GM19240 (cell line): Measurements from ENCODE around the gene MTFR2.

Experiments
- DNase-seq: peaks from one replicate; pipeline ENCODE4 v3.0.0; 2011; ENCODE audit warnings: low spot score; ENCODE audit not compliant: insufficient read length

MTFR2 gene

DNA sequence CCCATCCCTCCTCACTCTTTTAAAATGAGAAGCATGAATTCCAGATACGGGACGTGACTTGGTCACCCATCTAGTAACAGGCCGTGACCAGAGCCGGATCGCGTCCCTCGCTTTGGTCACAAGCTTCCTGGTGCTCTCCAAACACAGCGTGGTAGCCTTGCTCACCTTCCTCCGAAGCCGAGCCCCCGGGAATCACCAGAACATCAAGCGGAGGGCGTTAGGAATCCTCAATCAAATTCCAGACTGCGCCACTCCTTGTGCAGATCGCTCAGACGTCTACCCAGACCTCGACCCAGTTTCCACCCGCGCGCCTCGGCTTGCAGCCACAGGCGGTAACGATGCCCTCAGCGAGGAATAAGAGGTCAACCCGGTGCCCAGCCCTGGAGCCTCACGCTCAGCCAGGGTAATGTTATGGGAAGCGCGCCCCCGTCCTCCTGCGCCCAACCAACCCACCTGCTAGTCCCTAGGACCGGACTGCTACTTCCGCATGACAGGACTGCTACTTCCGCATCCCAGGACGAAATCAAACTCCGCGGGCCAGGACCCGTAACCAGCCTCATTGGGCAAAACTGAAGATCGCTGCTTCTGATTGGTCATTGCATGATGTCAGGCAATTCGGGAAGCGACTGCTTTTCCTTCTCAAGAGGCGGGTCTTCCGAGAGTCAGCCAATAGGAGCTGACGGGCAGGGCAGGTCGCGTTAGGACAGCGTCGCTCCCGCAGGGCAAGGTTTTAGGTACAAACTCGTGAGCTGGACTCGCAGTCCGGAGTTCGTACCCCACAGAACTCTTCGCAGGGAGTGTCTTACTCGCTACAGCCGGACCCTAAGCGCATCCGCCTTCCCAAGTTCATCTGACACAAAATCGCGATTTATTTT, at the start of gene MTFR2:
MTFR2 (minus strand) TSS at position 501 of the 875 bp plus-strand sequence. CDS start 1,212 bp downstream, outside the sequence.
- DNase-seq = peak; percentile 79

DNA sequence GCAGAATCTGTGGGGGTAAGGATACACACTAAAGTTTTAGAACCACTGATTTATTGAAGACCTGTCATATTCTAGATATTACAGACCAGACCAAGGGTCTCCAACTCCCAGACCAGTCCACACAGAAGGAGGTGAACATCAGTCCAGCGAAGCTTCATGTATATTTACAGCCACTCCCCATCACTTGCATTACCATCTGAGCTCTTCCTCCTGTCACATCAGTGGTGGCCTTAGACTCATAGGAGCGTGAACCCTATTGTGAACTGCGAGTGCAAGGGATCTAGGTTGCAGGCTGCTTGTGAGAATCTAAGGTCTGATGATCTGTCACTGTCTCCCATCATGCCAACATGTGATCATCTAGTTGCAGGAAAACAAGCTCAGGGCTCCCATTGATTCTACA, 44.5 kb upstream of the MTFR2 start:
- DNase-seq = no peak

DNA sequence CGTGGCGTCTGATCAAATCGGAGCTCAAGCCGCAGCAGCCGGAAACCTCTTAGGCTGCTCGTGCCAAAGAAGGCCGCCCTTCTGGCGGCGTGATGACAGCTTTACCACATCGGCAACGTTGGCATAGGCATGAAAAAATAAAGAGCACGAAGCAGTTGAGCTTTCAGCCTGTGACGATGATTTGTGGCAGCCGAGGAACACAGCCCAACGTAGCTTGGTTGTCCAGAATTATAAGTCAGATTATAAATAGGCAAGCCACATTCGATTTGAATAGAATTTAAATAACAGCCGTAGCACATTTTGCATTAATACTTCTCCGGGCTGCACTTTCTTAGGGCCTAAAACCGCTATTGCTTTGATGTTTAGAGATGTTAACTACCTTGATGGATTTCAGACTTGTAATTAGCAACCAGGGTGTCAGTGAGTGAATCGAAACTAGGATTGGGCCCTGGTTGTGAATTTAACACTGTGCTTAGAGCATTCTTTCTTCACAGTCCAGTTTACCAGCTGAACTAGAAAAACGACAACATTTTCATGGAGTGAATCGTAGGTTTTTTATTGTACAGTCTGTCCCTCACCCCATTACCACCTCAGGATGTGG, 40.4 kb upstream of the MTFR2 start:
- peak; percentile 20 for DNase-seq

DNA sequence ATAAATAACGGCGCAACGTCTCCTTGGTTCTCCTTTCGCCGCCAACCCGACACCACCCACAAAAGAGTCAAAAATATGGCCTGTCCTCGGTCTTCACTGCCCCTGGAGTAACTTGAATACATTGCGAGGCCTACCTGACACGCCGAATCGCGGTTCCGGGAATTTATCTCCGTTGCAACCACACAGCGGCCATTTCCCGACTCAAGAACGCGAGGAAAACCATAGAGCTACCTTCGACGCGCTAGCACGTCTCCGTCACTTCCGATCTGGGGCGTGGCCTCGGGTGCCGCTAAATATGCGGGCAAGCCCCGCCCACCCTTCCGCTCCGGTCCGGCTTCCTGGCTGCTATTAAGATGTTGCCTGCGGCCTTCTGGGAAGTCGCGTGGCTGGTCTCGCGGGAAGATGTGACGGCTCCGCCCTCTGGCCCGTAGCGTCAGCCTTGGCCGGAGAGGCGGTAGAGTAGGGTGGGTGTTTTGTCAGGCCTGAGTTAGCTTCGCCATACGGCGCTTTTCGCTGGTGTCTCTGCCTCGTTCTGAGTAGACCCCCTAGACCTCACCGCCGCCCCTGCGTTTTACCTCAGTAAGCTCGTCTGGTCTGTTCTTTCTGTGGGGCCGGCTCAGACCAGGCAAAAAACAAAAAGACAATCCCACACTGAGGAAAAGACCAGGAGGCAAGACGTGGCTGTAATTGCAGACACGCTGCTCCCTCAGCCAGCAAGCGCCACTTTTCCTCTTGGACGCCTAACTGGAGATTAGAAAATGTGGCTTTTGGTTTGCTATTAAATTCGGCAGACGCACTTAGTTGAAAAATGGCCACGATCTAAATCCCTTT, 39.7 kb upstream of the MTFR2 start, which contains the start of gene BCLAF1:
BCLAF1 (minus strand) TSS at position 268 of the 831 bp plus-strand sequence. CDS start 9,980 bp downstream, outside the sequence.
- DNase-seq = peak; percentile 69

DNA sequence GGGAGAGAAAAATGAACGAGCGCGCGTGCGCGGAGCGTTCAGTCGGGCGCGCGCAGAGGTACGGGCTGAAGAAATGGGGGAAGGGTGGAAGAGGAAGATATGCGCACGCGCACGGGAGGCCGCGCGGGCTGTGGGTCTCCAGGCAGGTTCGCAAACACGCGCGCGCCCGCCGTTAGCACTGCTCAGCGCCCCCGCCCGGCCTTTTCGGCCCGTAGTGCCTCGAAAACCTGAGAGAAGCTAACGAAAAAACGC, 39.1 kb upstream of the MTFR2 start:
- DNase-seq = peak; percentile 21

DNA sequence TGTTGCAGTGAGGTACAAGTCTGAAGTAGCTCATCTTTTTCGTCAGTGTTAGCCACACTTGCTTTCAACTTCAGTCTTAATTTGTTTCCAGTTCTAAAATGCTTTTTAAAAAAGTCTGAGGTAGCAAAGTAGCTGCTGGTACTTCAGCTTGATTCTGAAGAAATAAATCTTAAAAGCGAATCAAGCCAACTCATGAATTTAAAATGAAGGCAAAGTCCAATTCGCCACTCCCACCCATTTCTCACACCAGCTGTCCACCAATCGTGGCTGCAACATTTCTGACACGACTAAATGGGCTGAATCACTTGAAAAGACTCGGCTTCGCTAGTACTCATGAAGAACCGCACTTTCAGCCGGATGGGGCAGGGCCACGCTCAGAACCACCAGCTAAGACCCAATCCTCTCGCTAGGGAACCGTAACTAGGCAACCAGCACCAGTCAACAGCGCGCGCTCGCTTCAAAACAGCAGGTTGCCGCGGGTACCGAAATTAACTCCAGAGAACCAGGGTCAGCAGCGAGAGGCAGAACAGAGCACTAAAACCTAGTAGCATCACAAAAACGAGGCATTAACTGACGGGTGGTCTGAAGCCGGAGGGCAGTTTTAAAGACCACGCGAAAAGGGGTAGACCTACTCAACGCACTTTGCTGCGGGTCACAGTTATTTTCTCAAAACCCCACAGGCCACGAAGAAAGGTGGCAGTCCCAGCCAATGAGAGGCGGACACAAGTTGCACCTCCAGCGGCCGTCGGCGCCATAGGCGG, 38.6 kb upstream of the MTFR2 start:
- DNase-seq = peak; percentile 14

DNA sequence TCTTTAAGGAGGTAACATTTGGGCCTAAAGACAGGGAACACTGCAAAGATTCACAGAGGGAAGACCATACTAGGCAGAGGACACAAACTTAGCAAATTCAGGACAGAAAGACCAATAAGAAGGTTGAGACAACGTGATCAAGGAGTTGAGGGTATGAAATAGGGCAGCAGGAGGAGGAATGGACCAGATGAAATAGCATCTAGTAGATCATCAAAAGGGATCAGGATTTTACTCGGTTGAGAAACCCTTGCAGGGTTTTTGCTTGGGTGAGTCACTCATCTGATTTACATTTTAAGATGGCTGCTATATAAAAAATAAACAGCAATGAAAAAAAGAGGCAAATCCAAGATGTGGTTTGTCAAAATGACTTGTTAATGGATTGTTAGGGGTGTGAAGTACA, 34.8 kb upstream of the MTFR2 start:
- no peak for DNase-seq

DNA sequence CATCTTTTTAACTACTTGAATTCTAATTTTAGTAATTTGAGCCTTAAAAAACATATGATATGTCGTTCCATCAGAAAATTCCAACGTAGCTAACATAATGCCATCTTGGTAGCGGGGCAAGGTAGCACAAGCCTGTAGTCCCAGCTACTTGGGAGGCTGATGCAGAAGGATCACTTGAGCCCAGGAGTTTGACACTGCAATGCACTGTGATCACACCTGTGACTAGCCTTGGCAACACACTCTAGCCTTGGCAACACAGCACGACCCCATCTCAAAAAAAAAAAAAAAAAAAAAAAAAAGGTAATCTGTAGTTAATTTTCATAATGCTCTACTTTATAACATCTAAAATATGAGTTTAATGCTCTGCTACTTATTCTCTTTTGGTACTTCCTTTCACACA, 32.8 kb upstream of the MTFR2 start:
- no peak for DNase-seq

DNA sequence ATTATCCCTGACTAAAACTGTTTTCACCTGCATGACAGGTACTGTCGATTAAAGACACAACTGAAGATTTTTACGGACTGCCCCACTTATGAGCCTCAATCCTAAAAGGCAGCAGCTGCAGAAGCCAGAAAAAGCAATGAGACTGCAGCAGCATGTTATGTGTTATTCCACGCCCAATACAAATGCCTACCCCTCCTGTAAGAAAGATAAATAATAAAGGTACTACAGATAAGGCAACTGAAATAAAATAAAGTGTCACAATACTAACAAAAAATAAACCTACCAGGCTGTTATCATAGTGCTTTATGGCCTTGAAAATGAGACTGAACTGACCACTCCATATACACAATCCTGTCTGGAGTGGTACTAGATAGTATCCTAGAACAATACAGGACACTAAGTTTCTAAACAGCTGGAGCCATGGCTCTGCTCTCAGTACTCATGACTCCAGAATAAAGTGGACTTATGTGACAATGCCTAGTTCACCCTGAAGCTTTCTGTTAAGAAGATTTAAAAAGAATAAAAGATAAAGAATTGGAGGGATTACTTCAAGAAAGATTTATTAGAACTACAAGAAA, 30.0 kb upstream of the MTFR2 start:
- no peak for DNase-seq

DNA sequence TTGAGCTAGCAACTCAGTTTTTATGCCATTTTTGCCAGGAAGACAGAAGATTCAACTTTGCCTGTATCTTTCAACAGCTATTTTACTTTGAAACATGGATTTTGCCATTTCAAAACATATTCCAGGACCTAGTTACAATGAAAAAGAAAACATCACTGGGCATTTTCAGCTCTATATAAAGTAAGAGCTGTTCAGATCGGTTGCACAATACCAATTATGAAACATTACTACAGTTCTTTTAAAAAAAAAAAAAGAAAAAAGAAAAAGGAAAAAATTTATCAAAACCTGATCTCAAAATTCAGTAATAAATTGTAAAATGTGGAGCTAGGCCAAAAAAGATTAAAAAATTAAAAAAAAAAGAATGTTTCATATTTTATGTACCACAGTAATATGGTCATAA, 24.0 kb upstream of the MTFR2 start:
- no peak for DNase-seq

DNA sequence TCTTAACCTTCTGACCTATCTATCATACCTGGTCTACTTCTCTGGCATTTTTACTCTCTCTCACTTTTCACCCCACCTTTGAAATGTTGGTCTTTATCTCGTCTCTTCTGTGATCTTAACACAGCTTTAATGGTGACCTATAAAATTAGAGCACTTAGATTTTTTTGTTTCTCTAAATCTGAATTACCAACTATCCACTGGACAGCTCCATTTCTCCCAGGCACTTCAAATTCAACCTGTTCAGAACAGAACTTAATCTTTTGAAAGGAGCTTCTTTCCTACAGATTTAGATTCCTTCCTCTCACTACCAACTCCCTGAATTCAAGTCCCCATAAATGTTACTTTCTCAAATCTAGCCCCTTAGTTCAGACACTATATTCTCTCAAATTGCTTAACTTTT, 15.0 kb upstream of the MTFR2 start:
- no peak for DNase-seq

DNA sequence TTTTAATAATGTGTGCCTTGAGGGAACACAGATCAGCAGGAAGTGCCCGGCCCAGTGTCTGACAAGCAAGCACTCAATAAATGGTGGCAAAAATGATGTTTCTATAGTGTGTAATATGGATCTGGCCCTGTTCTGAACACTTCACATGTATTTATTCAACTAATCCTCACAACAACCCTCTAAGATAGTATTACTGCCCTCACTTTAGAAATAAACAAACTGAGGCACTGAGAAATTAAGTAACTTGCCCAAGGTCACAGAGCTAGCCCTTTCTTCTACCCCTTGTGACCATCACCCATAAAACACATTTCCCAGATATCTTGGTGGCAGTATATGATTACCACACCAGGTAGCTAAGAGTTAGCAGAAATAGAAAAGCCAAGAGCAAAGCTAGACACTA, 12.8 kb upstream of the MTFR2 start:
- DNase-seq = no peak

DNA sequence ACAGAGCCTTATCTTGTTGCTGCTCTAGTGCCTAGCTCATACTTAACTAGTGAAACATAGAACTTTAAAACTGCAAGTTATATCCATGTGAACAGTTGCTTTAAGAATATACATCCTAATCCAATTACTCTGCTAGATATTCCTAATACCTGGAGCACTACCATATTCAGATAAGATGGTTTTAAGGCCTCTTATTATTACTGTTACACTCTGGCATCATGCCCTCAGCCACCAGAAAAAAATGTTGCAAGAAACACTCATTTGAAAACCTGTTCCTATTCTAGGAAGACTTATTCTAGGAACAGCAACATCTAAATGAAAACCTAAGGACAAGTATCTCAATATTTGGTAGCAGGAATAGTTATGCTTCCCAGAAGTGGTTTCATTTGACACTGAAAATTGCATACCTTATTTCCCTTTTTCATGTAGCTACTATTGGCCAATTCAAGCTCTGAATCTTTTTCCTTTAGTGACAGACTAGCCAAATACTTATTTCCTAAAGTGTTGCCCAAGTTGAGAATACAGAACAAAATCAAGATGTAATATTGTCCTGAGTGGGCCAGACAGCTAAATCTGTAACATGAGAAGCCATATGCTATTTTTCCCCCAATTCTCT, 4.8 kb upstream of the MTFR2 start:
- DNase-seq = no peak

DNA sequence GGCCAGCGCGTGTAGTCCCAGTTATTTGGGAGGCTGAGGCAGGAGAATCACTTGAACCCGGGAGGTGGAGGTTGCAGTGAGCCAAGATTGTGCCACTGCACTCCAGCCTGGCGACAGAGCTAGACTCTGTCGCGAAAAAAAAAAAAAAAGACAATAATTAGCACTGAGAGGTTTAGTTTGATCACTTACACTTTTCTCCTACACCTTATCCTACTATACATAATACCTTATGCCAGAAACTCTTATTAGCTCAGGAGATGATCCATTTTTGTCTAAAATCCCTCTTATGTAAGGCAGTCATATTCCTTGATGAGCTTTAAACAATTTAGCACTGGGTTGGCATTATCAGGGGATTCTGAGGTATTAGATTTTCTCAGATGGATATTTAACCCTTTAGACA, 3.6 kb upstream of the MTFR2 start:
- no peak for DNase-seq

DNA sequence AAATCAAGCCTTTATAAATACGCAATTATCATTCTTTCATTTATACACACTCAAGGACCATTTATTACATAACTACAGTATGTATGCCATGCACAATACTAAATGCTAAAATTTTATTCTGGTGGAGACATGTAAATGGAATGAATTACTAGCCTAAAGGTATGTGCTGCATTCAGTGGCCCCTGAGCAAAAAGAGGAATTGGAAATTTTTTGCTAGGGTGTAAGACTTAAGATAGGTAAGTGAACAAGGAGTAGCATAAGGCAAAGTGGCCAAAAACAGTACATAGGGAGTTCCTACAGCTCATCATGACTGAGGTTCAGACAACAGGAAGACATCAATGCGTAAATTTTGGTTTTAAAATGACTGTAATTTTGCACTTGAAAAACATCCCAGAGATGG, 2.3 kb upstream of the MTFR2 start:
- no peak for DNase-seq

DNA sequence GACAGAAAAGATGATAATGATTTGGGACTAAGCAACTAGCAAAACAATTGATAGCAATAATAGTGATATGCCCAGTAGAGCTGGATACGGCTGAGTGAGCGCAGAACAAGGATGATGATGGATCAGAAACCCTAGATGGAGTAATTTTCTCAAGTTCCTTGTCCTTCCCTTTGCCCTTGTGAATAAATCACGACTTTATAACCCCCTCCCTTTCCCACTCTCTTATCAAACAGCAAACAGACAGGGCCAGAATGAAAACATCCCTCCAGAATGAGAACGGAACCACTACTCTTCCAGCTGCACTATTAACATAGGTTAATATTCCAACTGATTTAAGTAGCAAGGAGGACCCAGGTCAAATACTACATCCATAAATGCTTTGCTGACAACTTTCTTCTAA, 1.3 kb upstream of the MTFR2 start:
- DNase-seq = no peak

DNA sequence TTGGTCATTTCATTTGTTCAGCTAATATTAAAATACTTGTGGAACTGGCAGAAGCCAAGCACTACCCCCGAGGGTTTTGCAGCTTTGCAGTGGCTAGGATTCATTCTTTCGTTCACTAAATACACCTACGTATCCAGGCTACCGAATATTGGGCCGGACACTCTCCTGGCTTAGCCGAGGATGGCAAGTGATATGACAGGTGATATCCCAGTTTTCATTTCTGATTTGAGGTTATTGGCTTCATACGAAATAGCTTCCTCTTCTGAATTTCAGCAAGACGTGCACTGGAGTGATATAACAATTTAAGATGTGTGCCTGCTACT, 536 bp upstream of the MTFR2 start:
- no peak for DNase-seq

DNA sequence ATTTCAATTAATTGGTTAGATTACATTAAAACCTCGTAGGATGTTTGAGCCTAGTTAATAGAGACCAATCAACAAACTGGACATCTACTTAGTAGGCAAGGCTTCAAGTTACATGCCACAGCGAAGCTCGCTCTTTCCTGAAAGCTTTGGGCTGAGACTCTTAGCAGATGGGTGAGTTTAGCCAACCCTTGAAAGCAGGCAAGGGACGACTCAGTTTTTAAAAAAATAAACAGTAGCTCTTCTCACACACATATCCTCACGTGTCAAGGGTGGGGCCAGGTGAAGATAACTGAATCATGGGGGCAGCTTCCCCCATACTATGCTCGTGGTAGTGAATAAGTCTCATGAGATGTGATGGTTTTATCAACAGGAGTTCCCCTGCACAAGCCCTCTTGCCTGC, 775 bp downstream of the MTFR2 start:
- no peak for DNase-seq

DNA sequence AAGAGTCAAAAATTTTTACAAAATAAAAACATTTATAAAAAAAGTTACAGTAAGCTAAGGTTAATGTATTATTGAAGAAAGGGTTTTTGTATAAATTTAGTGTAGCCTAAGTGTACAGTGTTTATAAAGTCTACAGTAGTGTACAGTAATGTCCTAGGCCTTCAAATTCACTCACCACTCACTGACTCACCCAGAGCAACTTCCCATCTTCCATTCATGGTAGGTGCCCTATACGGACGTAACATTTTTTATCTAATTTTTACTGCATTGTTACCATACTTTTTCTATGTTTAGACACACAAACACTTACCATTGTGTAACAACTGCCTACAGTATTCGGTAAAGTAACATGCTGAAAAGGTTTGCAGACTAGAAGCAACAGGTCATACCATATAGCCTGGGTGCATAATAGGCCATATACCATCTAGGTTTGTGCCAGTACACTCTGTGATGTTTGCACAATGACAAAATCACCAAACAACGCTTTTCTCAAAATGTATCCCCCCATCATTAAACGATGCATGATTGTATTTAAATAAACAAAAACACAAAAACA, 6.0 kb downstream of the MTFR2 start:
- no peak for DNase-seq

DNA sequence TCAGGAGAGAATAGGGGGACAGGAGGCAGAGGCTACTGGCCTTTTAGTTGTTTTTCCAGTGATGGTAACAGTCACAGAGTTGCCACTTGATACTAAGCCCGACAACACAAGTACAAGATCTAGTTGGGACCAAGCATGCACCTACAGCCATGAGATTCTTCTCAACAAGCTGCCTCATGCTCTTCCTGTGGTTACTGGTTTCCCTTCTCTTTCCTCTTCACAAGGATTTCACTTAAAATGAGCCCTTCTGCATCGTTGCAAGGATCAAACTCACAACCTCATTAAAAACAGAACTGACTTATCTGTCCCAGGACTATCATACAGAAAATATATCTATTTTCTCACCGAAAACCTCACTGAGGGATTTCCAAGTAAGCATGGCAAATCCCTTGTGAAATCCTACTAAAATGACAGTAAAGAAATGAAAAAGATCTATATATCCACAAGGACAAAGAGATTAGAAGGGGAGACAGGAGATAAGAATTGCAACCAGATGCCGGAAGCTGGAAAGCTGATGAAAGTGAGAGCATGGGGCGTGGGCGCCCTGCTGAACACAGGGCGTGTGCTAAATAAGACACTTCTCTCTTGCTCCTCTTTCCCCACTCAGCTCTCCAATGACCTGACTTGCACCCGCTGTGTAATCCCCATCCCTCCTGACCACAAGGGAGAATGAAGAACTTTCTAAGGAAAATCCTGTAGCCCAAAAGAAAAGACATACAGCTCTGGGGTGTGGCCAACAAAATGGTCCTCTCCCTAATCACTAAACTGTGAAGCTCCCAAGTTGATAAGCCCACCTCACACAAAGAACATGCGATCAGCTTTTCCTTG, 13.4 kb downstream of the MTFR2 start:
- DNase-seq = no peak
